Stimulated activated CD4-positive, alpha-beta T cell treated with anti-CD3 and anti-CD28 coated beads, TNF-alpha, amount 100 ng/mL, for 48 hours (primary cell): ENCODE measurements around the gene NAT14.
"Not testable (repeated sequence)": the region's sequence is repeated elsewhere in the genome, so short reads cannot be mapped to it uniquely, and the experiment has no call there.

Source experiments
- DNase-seq, 3 donors: peaks; one replicate each; pipeline ENCODE4 v3.0.0-alpha.2; 2020; ENCODE audit warnings: low read depth in 3 of 3

Gene NAT14

GRCh38 chr19:55503157-55503501 is 18.1 kb downstream of the NAT14 start:
- no peak for DNase-seq

- DNase-seq, result peak; percentile 84 to 92 (median 91)
Observed at GRCh38 chr19:55503502-55504251, 18.7 kb downstream of the NAT14 start.

GRCh38 chr19:55504252-55504603 is 19.2 kb downstream of the NAT14 start:
- no peak for DNase-seq

GRCh38 chr19:55504981-55505380 is 20.0 kb downstream of the NAT14 start:
- no peak for DNase-seq

GRCh38 chr19:55508120-55508519 is 23.1 kb downstream of the NAT14 start:
- DNase-seq, result no peak

- peak; percentile 83 to 86 (median 83) for DNase-seq
Observed at GRCh38 chr19:55516878-55517620, 32.1 kb downstream of the NAT14 start.

GRCh38 chr19:55519451-55520311 is 34.7 kb downstream of the NAT14 start:
- no peak for DNase-seq

GRCh38 chr19:55520691-55521292 is 35.8 kb downstream of the NAT14 start:
- DNase-seq, result no peak

GRCh38 chr19:55525289-55526101 is 40.5 kb downstream of the NAT14 start:
- DNase-seq, result no peak

- DNase-seq, result no peak
Observed at GRCh38 chr19:55526216-55527196, 41.5 kb downstream of the NAT14 start.

- no peak for DNase-seq
Observed at GRCh38 chr19:55527197-55528029, 42.4 kb downstream of the NAT14 start.

GRCh38 chr19:55528030-55528803 is 43.2 kb downstream of the NAT14 start:
- no peak for DNase-seq

GRCh38 chr19:55529636-55530234 is 44.7 kb downstream of the NAT14 start:
- no peak for DNase-seq

- no peak for DNase-seq
Observed at GRCh38 chr19:55530996-55531395, 46.0 kb downstream of the NAT14 start.

GRCh38 chr19:55534280-55534679 is 49.3 kb downstream of the NAT14 start:
- DNase-seq, result not testable (repeated sequence)

- no peak for DNase-seq
Observed at GRCh38 chr19:55535173-55535964, 50.4 kb downstream of the NAT14 start.

GRCh38 chr19:55535965-55536350 is 51.0 kb downstream of the NAT14 start:
- no peak for DNase-seq
